ENCODE data around the gene PLEKHD1. TPM values are rescaled to one million over a fixed set of nuclear protein-coding genes. Genes with fewer than 3 reads are reported as not detected.

Gene PLEKHD1
- total RNA-seq, 4 donors from 2014 or later, result not detected

DNA sequence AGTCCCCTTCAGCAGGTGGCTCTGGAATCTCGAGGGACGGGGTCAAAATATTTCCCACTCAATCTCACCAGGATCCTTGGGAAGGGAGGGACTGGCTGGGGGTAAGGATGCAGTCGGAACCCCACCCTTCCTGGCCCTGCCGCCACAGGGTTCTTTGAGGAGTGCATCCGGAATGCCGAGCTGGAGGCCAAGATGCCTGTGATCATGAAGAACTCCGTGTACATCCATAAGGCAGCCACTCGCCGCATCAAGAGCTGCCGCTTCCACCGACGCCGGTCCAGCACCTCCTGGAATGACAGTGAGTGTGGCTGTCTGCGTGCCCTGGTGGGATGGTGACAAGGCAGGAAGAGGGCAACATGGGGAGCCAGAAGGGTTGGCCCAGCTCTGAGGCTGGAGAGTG lies 43.1 kb downstream of the PLEKHD1 start:
- Histone ChIP-seq H3K27ac (no peak overlapping the region), H3K27me3 (peaks cover 0 to 3% of the 10 kb centered on the region in 2 donors), H3K9me3 (no peaks in the 10 kb centered on the region), H3K4me1 (no peaks in the 10 kb centered on the region), H3K4me3 (no peak overlapping the region), H3K36me3 (no peaks in the 10 kb centered on the region)
- TF ChIP-seq POLR2A (IDR thresholded peaks at IDR 0.05) (no peak), EP300 (IDR thresholded peaks at IDR 0.05) (no peak)
- TF ChIP-seq, protein P1, sequence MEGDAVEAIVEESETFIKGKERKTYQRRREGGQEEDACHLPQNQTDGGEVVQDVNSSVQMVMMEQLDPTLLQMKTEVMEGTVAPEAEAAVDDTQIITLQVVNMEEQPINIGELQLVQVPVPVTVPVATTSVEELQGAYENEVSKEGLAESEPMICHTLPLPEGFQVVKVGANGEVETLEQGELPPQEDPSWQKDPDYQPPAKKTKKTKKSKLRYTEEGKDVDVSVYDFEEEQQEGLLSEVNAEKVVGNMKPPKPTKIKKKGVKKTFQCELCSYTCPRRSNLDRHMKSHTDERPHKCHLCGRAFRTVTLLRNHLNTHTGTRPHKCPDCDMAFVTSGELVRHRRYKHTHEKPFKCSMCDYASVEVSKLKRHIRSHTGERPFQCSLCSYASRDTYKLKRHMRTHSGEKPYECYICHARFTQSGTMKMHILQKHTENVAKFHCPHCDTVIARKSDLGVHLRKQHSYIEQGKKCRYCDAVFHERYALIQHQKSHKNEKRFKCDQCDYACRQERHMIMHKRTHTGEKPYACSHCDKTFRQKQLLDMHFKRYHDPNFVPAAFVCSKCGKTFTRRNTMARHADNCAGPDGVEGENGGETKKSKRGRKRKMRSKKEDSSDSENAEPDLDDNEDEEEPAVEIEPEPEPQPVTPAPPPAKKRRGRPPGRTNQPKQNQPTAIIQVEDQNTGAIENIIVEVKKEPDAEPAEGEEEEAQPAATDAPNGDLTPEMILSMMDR (IDR thresholded peaks at IDR 0.05), result no peak
- 88 to 92% methylated on average over 14 of the region's 14 CpGs for WGBS, 2 donors
- DNase-seq (ENCODE audit: low spot score in 2 of 2), result no peak

GRCh38 chr14:69528143-69528542 lies 43.6 kb downstream of the PLEKHD1 start:
- peaks cover 0 to 3% of the 10 kb centered on the region in 2 donors for H3K27me3 ChIP-seq
- no peak overlapping the region for H3K4me3 ChIP-seq
- no peak for DNase-seq (ENCODE audit: low spot score in 2 of 2)
- no peaks in the 10 kb centered on the region for H3K36me3 ChIP-seq
- no peaks in the 10 kb centered on the region for H3K4me1 ChIP-seq
- TF ChIP-seq, protein P1 (IDR thresholded peaks at IDR 0.05), result no peak
- TF ChIP-seq POLR2A (IDR thresholded peaks at IDR 0.05), result no peak
- TF ChIP-seq EP300 (IDR thresholded peaks at IDR 0.05), result no peak
- H3K9me3 ChIP-seq, result no peaks in the 10 kb centered on the region
- WGBS, 2 donors, result 86 to 91% methylated on average over 9 of the region's 9 CpGs
- H3K27ac ChIP-seq, result no peak overlapping the region

DNA sequence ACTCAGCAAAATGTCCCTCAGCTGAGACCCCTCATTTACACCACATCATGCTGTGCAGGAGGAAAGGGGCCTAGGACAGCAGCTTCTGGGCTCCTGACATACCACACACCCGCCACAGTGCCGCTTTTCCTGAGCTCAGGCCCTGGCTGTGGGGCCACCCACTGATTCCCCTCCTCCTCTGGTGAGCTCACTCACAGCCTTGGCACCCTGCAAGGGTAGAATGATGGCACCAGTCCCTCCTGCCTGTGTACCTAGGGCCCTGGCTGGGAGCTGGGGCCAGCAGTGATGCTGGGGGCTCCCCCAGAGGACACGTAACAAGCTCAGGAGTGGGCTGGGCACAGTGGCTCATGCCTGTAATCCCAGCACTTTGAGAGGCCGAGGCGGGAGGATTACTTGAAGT lies 44.4 kb downstream of the PLEKHD1 start:
- WGBS, 2 donors, result 89% methylated on average over 5 of the region's 5 CpGs
- Histone ChIP-seq H3K27me3 (peaks cover 0 to 3% of the 10 kb centered on the region in 2 donors), H3K27ac (no peak overlapping the region), H3K4me3 (no peak overlapping the region), H3K36me3 (no peaks in the 10 kb centered on the region), H3K4me1 (no peaks in the 10 kb centered on the region), H3K9me3 (no peaks in the 10 kb centered on the region)
- no peak for TF ChIP-seq EP300 (IDR thresholded peaks at IDR 0.05)
- TF ChIP-seq, protein P1 (IDR thresholded peaks at IDR 0.05), result no peak
- no peak for TF ChIP-seq POLR2A (IDR thresholded peaks at IDR 0.05)
- DNase-seq (ENCODE audit: low spot score in 2 of 2), result no peak

GRCh38 chr14:69529563-69529962 lies 45.0 kb downstream of the PLEKHD1 start:
- no peak for DNase-seq (ENCODE audit: low spot score in 2 of 2)
- Histone ChIP-seq H3K36me3 (no peaks in the 10 kb centered on the region), H3K4me1 (no peaks in the 10 kb centered on the region), H3K27me3 (peaks cover 0 to 3% of the 10 kb centered on the region in 2 donors), H3K9me3 (no peaks in the 10 kb centered on the region), H3K4me3 (no peak overlapping the region), H3K27ac (no peak overlapping the region)
- 69 to 76% methylated on average over 3 of the region's 3 CpGs for WGBS, 2 donors
- TF ChIP-seq POLR2A (IDR thresholded peaks at IDR 0.05) (no peak), EP300 (IDR thresholded peaks at IDR 0.05) (no peak)
- TF ChIP-seq, protein P1 (IDR thresholded peaks at IDR 0.05), result no peak

DNA sequence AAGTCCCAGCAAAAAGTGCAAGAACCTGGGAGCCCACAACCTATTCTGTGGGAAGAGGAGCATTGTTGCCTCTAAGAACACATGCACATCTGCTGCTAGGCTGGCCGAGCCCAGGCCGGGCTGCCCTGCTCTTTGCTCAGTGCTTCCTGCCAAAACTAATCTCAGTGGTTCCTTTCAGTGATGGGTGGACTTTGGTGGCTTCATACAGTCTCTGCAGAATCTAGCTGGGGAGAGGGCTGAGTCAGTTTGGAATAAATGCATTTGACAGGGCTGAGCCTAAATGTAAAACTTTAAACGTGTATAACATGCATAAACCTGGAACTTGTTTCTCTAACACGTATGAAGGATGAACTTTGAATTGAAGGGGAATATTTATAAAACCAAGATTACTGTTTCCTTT lies 45.6 kb downstream of the PLEKHD1 start:
- H3K4me3 ChIP-seq, result no peak overlapping the region
- DNase-seq (ENCODE audit: low spot score in 2 of 2), result no peak
- WGBS, 2 donors, result 39 to 52% methylated on average over 4 of the region's 4 CpGs
- no peak overlapping the region for H3K27ac ChIP-seq
- peaks cover 0 to 3% of the 10 kb centered on the region in 2 donors for H3K27me3 ChIP-seq
- no peaks in the 10 kb centered on the region for H3K36me3 ChIP-seq
- no peak for TF ChIP-seq EP300 (IDR thresholded peaks at IDR 0.05)
- no peak for TF ChIP-seq POLR2A (IDR thresholded peaks at IDR 0.05)
- TF ChIP-seq, protein P1 (IDR thresholded peaks at IDR 0.05), result no peak
- H3K4me1 ChIP-seq, result no peaks in the 10 kb centered on the region
- H3K9me3 ChIP-seq, result no peaks in the 10 kb centered on the region
